Measurements from ENCODE around the gene RPA1. TPM values are rescaled to one million over a fixed set of nuclear protein-coding genes. Genes with fewer than 3 reads are reported as not detected.

Gene RPA1
- total RNA-seq, 1 experiment from 2014 or later: 60.3 TPM

- no peak for DNase-seq (ENCODE audit: unreplicated experiment)
- no TSS peak for BruUV-seq (replicated peaks)
- Mint-ChIP-seq H3K27ac (ENCODE audit: low read depth, unreplicated experiment) (no peak overlapping the region), H3K4me3 (ENCODE audit: unreplicated experiment) (no peak overlapping the region), H3K36me3 (ENCODE audit: insufficient read depth, unreplicated experiment) (peaks cover 84% of the 10 kb centered on the region), H3K9me3 (ENCODE audit: unreplicated experiment) (no peaks in the 10 kb centered on the region), H3K4me1 (ENCODE audit: insufficient read depth, unreplicated experiment) (no peaks in the 10 kb centered on the region), H3K27me3 (ENCODE audit: insufficient read depth, unreplicated experiment) (no peaks in the 10 kb centered on the region)
- TF ChIP-seq, protein P1, sequence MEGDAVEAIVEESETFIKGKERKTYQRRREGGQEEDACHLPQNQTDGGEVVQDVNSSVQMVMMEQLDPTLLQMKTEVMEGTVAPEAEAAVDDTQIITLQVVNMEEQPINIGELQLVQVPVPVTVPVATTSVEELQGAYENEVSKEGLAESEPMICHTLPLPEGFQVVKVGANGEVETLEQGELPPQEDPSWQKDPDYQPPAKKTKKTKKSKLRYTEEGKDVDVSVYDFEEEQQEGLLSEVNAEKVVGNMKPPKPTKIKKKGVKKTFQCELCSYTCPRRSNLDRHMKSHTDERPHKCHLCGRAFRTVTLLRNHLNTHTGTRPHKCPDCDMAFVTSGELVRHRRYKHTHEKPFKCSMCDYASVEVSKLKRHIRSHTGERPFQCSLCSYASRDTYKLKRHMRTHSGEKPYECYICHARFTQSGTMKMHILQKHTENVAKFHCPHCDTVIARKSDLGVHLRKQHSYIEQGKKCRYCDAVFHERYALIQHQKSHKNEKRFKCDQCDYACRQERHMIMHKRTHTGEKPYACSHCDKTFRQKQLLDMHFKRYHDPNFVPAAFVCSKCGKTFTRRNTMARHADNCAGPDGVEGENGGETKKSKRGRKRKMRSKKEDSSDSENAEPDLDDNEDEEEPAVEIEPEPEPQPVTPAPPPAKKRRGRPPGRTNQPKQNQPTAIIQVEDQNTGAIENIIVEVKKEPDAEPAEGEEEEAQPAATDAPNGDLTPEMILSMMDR (IDR thresholded peaks at IDR 0.05; ENCODE audit: unreplicated experiment): no peak
- POLR2A ChIA-PET: no interaction called here
- intact Hi-C loops (cut with micrococcal nuclease): no loop called here
- CTCF ChIA-PET: no interaction called here
Measured at GRCh38 chr17:1872976-1873375, 43.2 kb downstream of the RPA1 start.

GRCh38 chr17:1873418-1873817 is 43.6 kb downstream of the RPA1 start:
- CTCF ChIA-PET: no interaction called here
- POLR2A ChIA-PET: no interaction called here

GRCh38 chr17:1875597-1875996 is 45.8 kb downstream of the RPA1 start:
- intact Hi-C loops (cut with micrococcal nuclease): no loop called here
- POLR2A ChIA-PET: no interaction called here
- H3K4me1 Mint-ChIP-seq (ENCODE audit: insufficient read depth, unreplicated experiment): no peaks in the 10 kb centered on the region
- CTCF ChIA-PET: interaction anchor here (0.6 kb wide), 1 partner anchor 597 kb away, joined by 4 read pairs; no protein-coding TSS in a partner anchor
- no TSS peak for BruUV-seq (replicated peaks)
- no peak overlapping the region for H3K4me3 Mint-ChIP-seq (ENCODE audit: unreplicated experiment)
- TF ChIP-seq, protein P1 (IDR thresholded peaks at IDR 0.05; ENCODE audit: unreplicated experiment): no peak
- no peaks in the 10 kb centered on the region for H3K9me3 Mint-ChIP-seq (ENCODE audit: unreplicated experiment)
- peaks cover 98% of the 10 kb centered on the region for H3K36me3 Mint-ChIP-seq (ENCODE audit: insufficient read depth, unreplicated experiment)
- DNase-seq (ENCODE audit: unreplicated experiment): no peak
- H3K27me3 Mint-ChIP-seq (ENCODE audit: insufficient read depth, unreplicated experiment): no peaks in the 10 kb centered on the region
- H3K27ac Mint-ChIP-seq (ENCODE audit: low read depth, unreplicated experiment): no peak overlapping the region

More at GRCh38 chr17:1873418-1873817, 43.6 kb downstream of the RPA1 start:
- TF ChIP-seq, protein P1 (IDR thresholded peaks at IDR 0.05; ENCODE audit: unreplicated experiment): no peak
- Mint-ChIP-seq H3K27ac (ENCODE audit: low read depth, unreplicated experiment) (no peak overlapping the region), H3K9me3 (ENCODE audit: unreplicated experiment) (no peaks in the 10 kb centered on the region), H3K4me1 (ENCODE audit: insufficient read depth, unreplicated experiment) (no peaks in the 10 kb centered on the region), H3K36me3 (ENCODE audit: insufficient read depth, unreplicated experiment) (peaks cover 85% of the 10 kb centered on the region), H3K4me3 (ENCODE audit: unreplicated experiment) (no peak overlapping the region), H3K27me3 (ENCODE audit: insufficient read depth, unreplicated experiment) (no peaks in the 10 kb centered on the region)
- no peak for DNase-seq (ENCODE audit: unreplicated experiment)
- intact Hi-C loops (cut with micrococcal nuclease): no loop called here
- no TSS peak for BruUV-seq (replicated peaks)

- Mint-ChIP-seq H3K9me3 (ENCODE audit: unreplicated experiment) (no peaks in the 10 kb centered on the region), H3K4me3 (ENCODE audit: unreplicated experiment) (no peak overlapping the region), H3K4me1 (ENCODE audit: insufficient read depth, unreplicated experiment) (no peaks in the 10 kb centered on the region), H3K36me3 (ENCODE audit: insufficient read depth, unreplicated experiment) (peaks cover 86% of the 10 kb centered on the region), H3K27me3 (ENCODE audit: insufficient read depth, unreplicated experiment) (no peaks in the 10 kb centered on the region), H3K27ac (ENCODE audit: low read depth, unreplicated experiment) (no peak overlapping the region)
- ChIA-PET CTCF (no interaction called here), POLR2A (no interaction called here)
- intact Hi-C loops (cut with micrococcal nuclease): no loop called here
- no TSS peak for BruUV-seq (replicated peaks)
- TF ChIP-seq, protein P1 (IDR thresholded peaks at IDR 0.05; ENCODE audit: unreplicated experiment): no peak
- no peak for DNase-seq (ENCODE audit: unreplicated experiment)
Measured at GRCh38 chr17:1878419-1879121, 48.8 kb downstream of the RPA1 start.
